ENCODE results near the gene OSBPL9. TPM values are rescaled to one million over a fixed set of nuclear protein-coding genes. Genes with fewer than 3 reads are reported as not detected.

Gene OSBPL9
- total RNA-seq, 1 donor from 2014 or later: 72.2 TPM

- Histone ChIP-seq H3K4me1 (peaks cover 73% of the 10 kb centered on the region), H3K27ac (no peak overlapping the region)
Observed at GRCh38 chr1:51667561-51667960, 50.7 kb downstream of the OSBPL9 start.

GRCh38 chr1:51669272-51669671 lies 52.4 kb downstream of the OSBPL9 start:
- TF ChIP-seq POLR2A (IDR thresholded peaks at IDR 0.05) (no peak), POLR2AphosphoS5 (IDR thresholded peaks at IDR 0.05; ENCODE audit: insufficient read depth in 1 of 2, low read depth in 1 of 2) (no peak), CTCF (IDR thresholded peaks at IDR 0.05) (no peak)
- intact Hi-C loops (cut with DNase I): no loop called here
- no peak for DNase-seq (ENCODE audit: extremely low spot score in 2 of 2)
- Histone ChIP-seq H3K27me3 (no peaks in the 10 kb centered on the region), H3K4me1 (peaks cover 79% of the 10 kb centered on the region), H3K36me3 (no peaks in the 10 kb centered on the region), H3K9me3 (no peaks in the 10 kb centered on the region), H3K4me3 (no peak overlapping the region), H3K27ac (no peak overlapping the region)

More at GRCh38 chr1:51667561-51667960, 50.7 kb downstream of the OSBPL9 start:
- TF ChIP-seq POLR2A (IDR thresholded peaks at IDR 0.05) (no peak), POLR2AphosphoS5 (IDR thresholded peaks at IDR 0.05; ENCODE audit: insufficient read depth in 1 of 2, low read depth in 1 of 2) (no peak), CTCF (IDR thresholded peaks at IDR 0.05) (no peak)
- intact Hi-C loops (cut with DNase I): no loop called here
- H3K27me3 ChIP-seq: no peaks in the 10 kb centered on the region
- H3K36me3 ChIP-seq: no peaks in the 10 kb centered on the region
- DNase-seq (ENCODE audit: extremely low spot score in 2 of 2): no peak
- no peaks in the 10 kb centered on the region for H3K9me3 ChIP-seq
- no peak overlapping the region for H3K4me3 ChIP-seq

- TF ChIP-seq POLR2A (IDR thresholded peaks at IDR 0.05) (no peak), POLR2AphosphoS5 (IDR thresholded peaks at IDR 0.05; ENCODE audit: insufficient read depth in 1 of 2, low read depth in 1 of 2) (no peak), CTCF (IDR thresholded peaks at IDR 0.05) (no peak)
- no peaks in the 10 kb centered on the region for H3K9me3 ChIP-seq
- H3K4me1 ChIP-seq: peaks cover 74% of the 10 kb centered on the region
- no peaks in the 10 kb centered on the region for H3K27me3 ChIP-seq
- H3K4me3 ChIP-seq: no peak overlapping the region
- intact Hi-C loops (cut with DNase I): no loop called here
- H3K27ac ChIP-seq: no peak overlapping the region
- no peaks in the 10 kb centered on the region for H3K36me3 ChIP-seq
- DNase-seq (ENCODE audit: extremely low spot score in 2 of 2): no peak
Observed at GRCh38 chr1:51669816-51670215, 52.9 kb downstream of the OSBPL9 start.

GRCh38 chr1:51671527-51672325 lies 54.8 kb downstream of the OSBPL9 start:
- H3K4me3 ChIP-seq: no peak overlapping the region
- no peaks in the 10 kb centered on the region for H3K36me3 ChIP-seq
- H3K27me3 ChIP-seq: no peaks in the 10 kb centered on the region
- no peaks in the 10 kb centered on the region for H3K9me3 ChIP-seq
- no peak overlapping the region for H3K27ac ChIP-seq
- DNase-seq (ENCODE audit: extremely low spot score in 2 of 2): no peak
- TF ChIP-seq POLR2AphosphoS5 (IDR thresholded peaks at IDR 0.05; ENCODE audit: insufficient read depth in 1 of 2, low read depth in 1 of 2) (no peak), CTCF (IDR thresholded peaks at IDR 0.05) (no peak)
- intact Hi-C loops (cut with DNase I): no loop called here
- H3K4me1 ChIP-seq: peaks cover 58% of the 10 kb centered on the region

GRCh38 chr1:51673279-51673678 lies 56.4 kb downstream of the OSBPL9 start:
- Histone ChIP-seq H3K4me1 (peaks cover 47% of the 10 kb centered on the region), H3K9me3 (no peaks in the 10 kb centered on the region), H3K36me3 (no peaks in the 10 kb centered on the region), H3K27me3 (no peaks in the 10 kb centered on the region), H3K27ac (no peak overlapping the region), H3K4me3 (no peak overlapping the region)
- no peak for DNase-seq (ENCODE audit: extremely low spot score in 2 of 2)
- TF ChIP-seq CTCF (IDR thresholded peaks at IDR 0.05): no peak
- TF ChIP-seq POLR2AphosphoS5 (IDR thresholded peaks at IDR 0.05; ENCODE audit: insufficient read depth in 1 of 2, low read depth in 1 of 2): no peak
- TF ChIP-seq POLR2A (IDR thresholded peaks at IDR 0.05): no peak
- intact Hi-C loops (cut with DNase I): no loop called here
